Breast epithelium (tissue), 4 donors: Measurements from ENCODE around the gene ZNF420. TPM values are rescaled to one million over a fixed set of nuclear protein-coding genes. Genes with fewer than 3 reads are reported as not detected.
A peak's percentile ranks its signal among the peaks of the same experiment; 100 is the strongest.
"Not testable (repeated sequence)": the region's sequence is repeated elsewhere in the genome, so short reads cannot be mapped to it uniquely, and the experiment has no call there.

ENCODE experiments used
- DNase-seq, 2 donors: peaks; one replicate each; pipeline ENCODE4 v3.0.0-alpha.2; 2019; ENCODE audit warnings: low spot score in 2 of 2
- H3K27ac ChIP-seq, 2 donors: fragments of 200-600 bp; sonication (generic) in 1 of 2; one replicate each; pipeline ENCODE4 v1.5.1; 2016 to 2019; ENCODE audit warnings: mild to moderate bottlenecking in 1 of 2
- H3K27me3 ChIP-seq, 2 donors: fragments of 200-600 bp; sonication (generic) in 1 of 2; one replicate each; pipeline versions ENCODE4 v1.5.1 to v1.6.0; 2017 to 2019; ENCODE audit warnings: control low read depth in 1 of 2, mild to moderate bottlenecking in 1 of 2
- H3K36me3 ChIP-seq: fragments of 200-600 bp; one replicate; pipeline ENCODE4 v1.5.1; 2019
- H3K4me1 ChIP-seq, 2 donors: fragments of 200-600 bp; sonication (generic); one replicate each; pipeline ENCODE4 v1.5.1; 2016 to 2019; ENCODE audit warnings: control low read depth in 1 of 2
- H3K4me3 ChIP-seq, 3 donors: fragments of 200-600 bp; sonication (generic); 1 replicate in 2 of 3; 2 replicates in 1 of 3; pipeline ENCODE4 v1.5.1; 2016 to 2019; ENCODE audit warnings: mild to moderate bottlenecking in 3 of 3, moderate library complexity in 2 of 3
- H3K9me3 ChIP-seq, 2 donors: fragments of 200-600 bp; sonication (generic) in 1 of 2; one replicate each; pipeline ENCODE4 v1.5.1; 2016 to 2019; ENCODE audit warnings: control low read depth in 1 of 2
- POLR2A ChIP-seq: fragments of 450-650 bp; IDR thresholded peaks from one replicate; pipeline ENCODE4 v1.6.1; 2016; ENCODE audit warnings: antibody characterized with exemption, mild to moderate bottlenecking, moderate library complexity
- POLR2AphosphoS5 ChIP-seq, 3 donors: sonication (generic); formaldehyde crosslinking; IDR thresholded peaks; one replicate each; pipeline ENCODE4 v1.6.1; 2017; ENCODE audit warnings: antibody characterized with exemption in 3 of 3
- intact Hi-C: fragments of 100-400 bp; cut with DNase I; formaldehyde crosslinking; loops from one replicate; pipeline ENCODE4 v1.15.1; 2023; ENCODE audit warnings: low total_unique reads
- total RNA-seq, 3 donors: library from RNA; depleted of rRNA; stranded (reverse); fragments of >200 nt; gene quantifications; one replicate each; pipeline ENCODE4 v1.1.0, GENCODE V29; 2016
- TF ChIP-seq, protein P1 (sequence below), 3 donors: fragments of 450-650 bp; IDR thresholded peaks; one replicate each; pipeline ENCODE4 v1.5.1; 2016 to 2017; ENCODE audit warnings: antibody characterized with exemption in 3 of 3, mild to moderate bottlenecking in 3 of 3, moderate library complexity in 3 of 3

Gene ZNF420
- 10 to 100 TPM in 2 of 3 donors, 1 to 10 TPM in 1; 5.1 to 19.2 (median 17.4) TPM for total RNA-seq

- Histone ChIP-seq H3K4me1 (peaks cover 0 to 7% of the 10 kb centered on the region in 2 donors), H3K27me3 (no peaks in the 10 kb centered on the region), H3K9me3 (peaks cover 16 to 20% of the 10 kb centered on the region in 2 donors), H3K4me3 (peak within 1 kb of the TSS; percentile 79 to 94 (median 84)), H3K36me3 (no peaks in the 10 kb centered on the region), H3K27ac (peak within 1 kb of the TSS; percentile 83 to 94)
- peak; percentile 50 to 78 (median 54) for TF ChIP-seq POLR2AphosphoS5 (IDR thresholded peaks at IDR 0.05)
- TF ChIP-seq, protein P1, sequence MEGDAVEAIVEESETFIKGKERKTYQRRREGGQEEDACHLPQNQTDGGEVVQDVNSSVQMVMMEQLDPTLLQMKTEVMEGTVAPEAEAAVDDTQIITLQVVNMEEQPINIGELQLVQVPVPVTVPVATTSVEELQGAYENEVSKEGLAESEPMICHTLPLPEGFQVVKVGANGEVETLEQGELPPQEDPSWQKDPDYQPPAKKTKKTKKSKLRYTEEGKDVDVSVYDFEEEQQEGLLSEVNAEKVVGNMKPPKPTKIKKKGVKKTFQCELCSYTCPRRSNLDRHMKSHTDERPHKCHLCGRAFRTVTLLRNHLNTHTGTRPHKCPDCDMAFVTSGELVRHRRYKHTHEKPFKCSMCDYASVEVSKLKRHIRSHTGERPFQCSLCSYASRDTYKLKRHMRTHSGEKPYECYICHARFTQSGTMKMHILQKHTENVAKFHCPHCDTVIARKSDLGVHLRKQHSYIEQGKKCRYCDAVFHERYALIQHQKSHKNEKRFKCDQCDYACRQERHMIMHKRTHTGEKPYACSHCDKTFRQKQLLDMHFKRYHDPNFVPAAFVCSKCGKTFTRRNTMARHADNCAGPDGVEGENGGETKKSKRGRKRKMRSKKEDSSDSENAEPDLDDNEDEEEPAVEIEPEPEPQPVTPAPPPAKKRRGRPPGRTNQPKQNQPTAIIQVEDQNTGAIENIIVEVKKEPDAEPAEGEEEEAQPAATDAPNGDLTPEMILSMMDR (IDR thresholded peaks at IDR 0.05) = no peak
- peak; percentile 20 for TF ChIP-seq POLR2A
- intact Hi-C loops = no loop called here
- DNase-seq = peak; percentile 89 to 91
Observed at GRCh38 chr19:37077934-37078716, at the start of gene ZNF420. Gene ZNF420 (plus strand): TSS chr19:37078433. CDS start chr19:37089119, 10,686 bp downstream.

DNA sequence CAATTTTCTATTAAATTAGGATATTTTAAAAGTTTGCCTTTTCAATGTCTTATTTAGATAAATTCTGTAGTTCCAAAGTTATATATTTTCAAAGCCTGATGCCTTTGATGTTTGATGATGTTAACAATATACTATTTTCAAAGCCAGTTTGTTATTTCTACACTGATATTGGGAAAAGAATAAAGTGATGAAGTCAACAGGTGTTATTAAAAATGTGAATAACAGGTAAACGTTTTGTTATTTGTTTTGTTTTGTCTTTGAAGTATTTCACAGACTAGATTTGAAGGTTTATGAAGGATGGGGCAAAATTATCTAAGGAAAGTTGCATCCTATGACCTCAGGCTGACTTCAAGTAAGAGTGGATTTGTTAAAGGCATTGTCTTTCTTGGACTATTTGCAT is 33.1 kb upstream of the ZNF420 start:
- intact Hi-C loops = no loop called here
- TF ChIP-seq POLR2A (no peak), POLR2AphosphoS5 (IDR thresholded peaks at IDR 0.05) (no peak)
- TF ChIP-seq, protein P1 (IDR thresholded peaks at IDR 0.05) = no peak
- Histone ChIP-seq H3K9me3 (peaks cover 11 to 74% of the 10 kb centered on the region in 2 donors), H3K27me3 (no peaks in the 10 kb centered on the region), H3K36me3 (no peaks in the 10 kb centered on the region), H3K27ac (no peak overlapping the region), H3K4me3 (no peak overlapping the region), H3K4me1 (no peaks in the 10 kb centered on the region)
- no peak for DNase-seq

DNA sequence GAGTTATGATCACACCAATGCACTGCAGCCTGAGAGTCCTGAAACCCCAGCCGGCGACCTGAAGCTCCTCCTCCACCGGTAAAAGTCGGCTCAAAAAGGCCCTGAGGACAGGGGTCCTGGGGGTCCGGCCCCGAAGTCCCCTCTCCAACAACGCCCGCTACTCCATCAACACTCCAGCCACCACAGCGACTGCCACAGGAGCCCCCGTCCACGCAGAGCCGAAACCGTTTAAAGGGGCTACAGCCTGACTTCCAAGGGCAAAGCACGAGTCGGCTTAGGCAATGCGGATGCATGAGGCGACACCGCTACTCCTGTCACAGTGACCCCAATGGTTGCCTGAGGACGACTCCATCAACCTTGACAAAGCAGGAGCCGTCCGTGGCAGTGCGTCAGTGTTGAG is 22.9 kb upstream of the ZNF420 start:
- TF ChIP-seq POLR2A (no peak), POLR2AphosphoS5 (IDR thresholded peaks at IDR 0.05) (no peak)
- TF ChIP-seq, protein P1 (IDR thresholded peaks at IDR 0.05) = no peak
- H3K4me3 ChIP-seq = no peak overlapping the region
- no peak for DNase-seq
- no peaks in the 10 kb centered on the region for H3K4me1 ChIP-seq
- H3K27me3 ChIP-seq = no peaks in the 10 kb centered on the region
- intact Hi-C loops = no loop called here
- peaks cover 69 to 70% of the 10 kb centered on the region in 2 donors for H3K9me3 ChIP-seq
- no peak overlapping the region for H3K27ac ChIP-seq
- H3K36me3 ChIP-seq = no peaks in the 10 kb centered on the region

GRCh38 chr19:37056776-37057175 is 21.5 kb upstream of the ZNF420 start:
- TF ChIP-seq, protein P1 (IDR thresholded peaks at IDR 0.05) = no peak
- TF ChIP-seq POLR2AphosphoS5 (IDR thresholded peaks at IDR 0.05) (no peak), POLR2A (no peak)
- Histone ChIP-seq H3K9me3 (peaks cover 72 to 80% of the 10 kb centered on the region in 2 donors), H3K27me3 (no peaks in the 10 kb centered on the region), H3K4me1 (no peaks in the 10 kb centered on the region), H3K4me3 (no peak overlapping the region), H3K27ac (no peak overlapping the region), H3K36me3 (no peaks in the 10 kb centered on the region)
- DNase-seq = no peak
- intact Hi-C loops = no loop called here

- intact Hi-C loops = no loop called here
- H3K4me3 ChIP-seq = no peak overlapping the region
- peaks cover 78 to 87% of the 10 kb centered on the region in 2 donors for H3K9me3 ChIP-seq
- DNase-seq = no peak
- no peak overlapping the region for H3K27ac ChIP-seq
- H3K36me3 ChIP-seq = no peaks in the 10 kb centered on the region
- no peaks in the 10 kb centered on the region for H3K27me3 ChIP-seq
- TF ChIP-seq, protein P1 (IDR thresholded peaks at IDR 0.05) = no peak
- TF ChIP-seq POLR2AphosphoS5 (IDR thresholded peaks at IDR 0.05) (no peak), POLR2A (no peak)
- no peaks in the 10 kb centered on the region for H3K4me1 ChIP-seq
Observed at GRCh38 chr19:37059142-37059541, 19.1 kb upstream of the ZNF420 start.

DNA sequence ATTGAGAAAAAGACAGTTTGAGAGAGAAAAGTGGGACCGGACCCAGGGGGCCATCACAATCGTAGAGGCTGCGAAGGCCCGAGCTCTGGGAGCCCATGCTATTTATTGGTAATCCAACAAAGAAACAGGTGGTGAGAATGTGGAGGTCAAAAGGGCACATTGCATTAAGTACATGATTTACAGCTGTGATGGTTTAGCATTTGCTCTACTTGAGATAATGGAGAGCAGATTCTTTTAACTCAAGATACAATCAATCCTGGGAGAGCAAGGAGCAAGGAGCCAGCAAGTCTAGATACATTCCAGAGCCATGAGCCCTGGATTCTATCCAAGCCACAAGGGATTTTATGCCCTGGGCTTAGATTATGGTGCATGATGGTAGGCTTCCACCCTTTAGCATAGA is 13.3 kb upstream of the ZNF420 start:
- DNase-seq, H3K36me3 ChIP-seq, H3K27ac ChIP-seq, H3K27me3 ChIP-seq, H3K4me3 ChIP-seq, intact Hi-C loops, H3K4me1 ChIP-seq: not testable (repeated sequence)
- peaks cover 49 to 88% of the 10 kb centered on the region in 2 donors for H3K9me3 ChIP-seq
